ENCODE measurements around the gene OR6X1.

OR6X1 gene

DNA sequence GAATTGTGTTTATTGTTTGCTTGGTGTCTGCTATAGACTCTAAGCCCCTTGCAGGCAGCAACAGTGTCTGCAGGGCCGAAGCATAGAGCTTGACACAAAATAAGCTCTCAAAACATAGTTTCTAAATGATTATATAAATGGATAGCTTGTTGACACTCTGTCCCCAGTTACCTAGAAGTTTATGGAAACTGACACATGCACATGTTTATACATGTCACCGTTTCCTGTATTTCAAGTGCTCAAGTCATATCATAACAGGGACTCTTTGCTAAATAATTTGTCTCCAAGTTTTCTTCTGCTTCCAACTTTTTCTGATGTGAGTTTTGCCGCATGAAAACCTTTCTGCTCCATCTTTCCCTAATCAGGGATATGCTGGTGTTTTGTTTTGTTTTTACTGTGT, 3.7 kb upstream of the OR6X1 start:
- Histone ChIP-seq H3K36me3 (ENCODE audit: control insufficient read depth in 1 of 2, insufficient read depth in 2 of 2, low read depth in 1 of 2, low read length in 2 of 2) (no peaks in the 10 kb centered on the region), H2AFZ (ENCODE audit: low read depth, low read length) (no peak overlapping the region), H2AK5ac (ENCODE audit: low read length, severe bottlenecking) (no peak overlapping the region), H3K4me3 (ENCODE audit: insufficient read depth in 1 of 2, low read depth in 1 of 2, low read length in 2 of 2) (no peak overlapping the region), H3K9ac (ENCODE audit: low read length) (no peak overlapping the region), H2BK120ac (ENCODE audit: low read depth, low read length) (no peak overlapping the region), H3K23ac (ENCODE audit: low read length in 2 of 2) (no peak overlapping the region), H3K4ac (ENCODE audit: low read depth in 1 of 2, low read length in 2 of 2) (no peak overlapping the region), H3K4me2 (ENCODE audit: low read length, poor library complexity, severe bottlenecking) (no peak overlapping the region), H3K18ac (ENCODE audit: low read depth in 1 of 2, low read length in 2 of 2) (no peak overlapping the region), H3K27me3 (ENCODE audit: control insufficient read depth in 1 of 2, insufficient read depth in 1 of 2, low read length in 2 of 2) (peaks cover 0 to 6% of the 10 kb centered on the region in 2 experiments), H3K14ac (ENCODE audit: low read length in 2 of 2) (no peak overlapping the region), H3K79me1 (replicated peaks; ENCODE audit: low read length, poor library complexity, severe bottlenecking) (no peaks in the 10 kb centered on the region), H3K4me1 (ENCODE audit: control insufficient read depth, insufficient read depth, low read depth, low read length) (no peaks in the 10 kb centered on the region), H2BK12ac (ENCODE audit: low read length in 2 of 2) (no peak overlapping the region), H4K91ac (ENCODE audit: low read length) (no peak overlapping the region), H3K9me3 (ENCODE audit: control insufficient read depth, low read length) (peaks cover 12% of the 10 kb centered on the region), H4K8ac (ENCODE audit: low read length) (no peak overlapping the region), H3K27ac (ENCODE audit: low read length, poor library complexity, severe bottlenecking) (no peak overlapping the region), H2BK5ac (ENCODE audit: low read depth, low read length, poor library complexity, severe bottlenecking) (no peak overlapping the region), H2BK15ac (ENCODE audit: low read depth, poor library complexity, severe bottlenecking) (no peak overlapping the region)
- DNase-seq = no peak
- WGBS = 81% methylated on average over 1 of the region's 3 CpGs

DNA sequence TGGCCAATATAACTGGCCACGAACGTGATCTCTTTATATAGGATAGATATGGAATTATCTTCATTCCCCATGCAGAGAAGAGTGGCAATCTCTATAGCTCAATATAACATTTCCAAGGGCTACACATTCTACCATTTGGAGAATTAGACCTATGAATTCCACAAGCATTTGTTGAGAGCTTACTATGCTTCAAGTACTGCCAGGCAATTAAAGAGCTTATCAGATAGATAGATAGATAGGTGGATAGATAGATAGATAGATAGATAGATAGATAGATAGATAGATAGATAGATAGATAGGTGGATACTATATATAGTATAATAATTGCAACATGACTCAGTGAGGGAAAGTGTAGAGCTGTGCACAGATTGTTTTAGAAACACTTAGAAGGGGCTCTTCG, 1.5 kb upstream of the OR6X1 start:
- no peak overlapping the region for H2AK5ac ChIP-seq (ENCODE audit: low read length, severe bottlenecking)

DNA sequence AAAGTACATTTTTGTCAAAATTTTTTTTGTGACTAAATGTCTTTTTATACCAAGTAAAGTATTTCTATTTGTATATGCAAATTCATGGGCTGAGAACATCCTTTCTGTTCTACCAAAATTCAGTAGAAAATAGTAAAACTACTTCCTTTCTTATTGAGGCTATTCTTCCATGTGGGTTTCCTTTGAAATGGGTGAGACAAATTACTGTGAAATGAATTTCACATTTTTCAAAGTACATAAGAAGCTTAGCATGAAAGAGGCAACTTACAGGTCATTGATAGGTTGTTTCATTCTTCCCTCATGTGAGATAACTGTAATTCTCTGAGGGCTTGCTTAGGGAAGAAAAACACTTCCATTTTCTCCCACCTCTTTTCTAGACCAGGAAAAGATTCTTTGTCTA, 1.0 kb upstream of the OR6X1 start:
- Histone ChIP-seq H3K18ac (ENCODE audit: low read depth in 1 of 2, low read length in 2 of 2) (no peak overlapping the region), H2BK120ac (ENCODE audit: low read depth, low read length) (no peak overlapping the region), H3K27me3 (ENCODE audit: control insufficient read depth in 1 of 2, insufficient read depth in 1 of 2, low read length in 2 of 2) (peaks cover 0 to 6% of the 10 kb centered on the region in 2 experiments), H3K4ac (ENCODE audit: low read depth in 1 of 2, low read length in 2 of 2) (no peak overlapping the region), H3K23ac (ENCODE audit: low read length in 2 of 2) (no peak overlapping the region), H3K79me1 (replicated peaks; ENCODE audit: low read length, poor library complexity, severe bottlenecking) (no peaks in the 10 kb centered on the region), H3K4me2 (ENCODE audit: low read length, poor library complexity, severe bottlenecking) (no peak overlapping the region), H2BK12ac (ENCODE audit: low read length in 2 of 2) (no peak overlapping the region), H3K9me3 (ENCODE audit: control insufficient read depth, low read length) (no peaks in the 10 kb centered on the region), H2BK5ac (ENCODE audit: low read depth, low read length, poor library complexity, severe bottlenecking) (no peak overlapping the region), H3K27ac (ENCODE audit: low read length, poor library complexity, severe bottlenecking) (no peak overlapping the region), H4K91ac (ENCODE audit: low read length) (no peak overlapping the region), H3K4me1 (ENCODE audit: control insufficient read depth, insufficient read depth, low read depth, low read length) (no peaks in the 10 kb centered on the region), H2AK5ac (ENCODE audit: low read length, severe bottlenecking) (no peak overlapping the region), H4K8ac (ENCODE audit: low read length) (no peak overlapping the region), H2AFZ (ENCODE audit: low read depth, low read length) (no peak overlapping the region), H2BK15ac (ENCODE audit: low read depth, poor library complexity, severe bottlenecking) (no peak overlapping the region), H3K9ac (ENCODE audit: low read length) (no peak overlapping the region), H3K14ac (ENCODE audit: low read length in 2 of 2) (no peak overlapping the region), H3K4me3 (ENCODE audit: insufficient read depth in 1 of 2, low read depth in 1 of 2, low read length in 2 of 2) (no peak overlapping the region), H3K36me3 (ENCODE audit: control insufficient read depth in 1 of 2, insufficient read depth in 2 of 2, low read depth in 1 of 2, low read length in 2 of 2) (no peaks in the 10 kb centered on the region)
- no peak for DNase-seq

More for the DNA sequence above, 1.5 kb upstream of the OR6X1 start:
- H2BK5ac ChIP-seq (ENCODE audit: low read depth, low read length, poor library complexity, severe bottlenecking) = no peak overlapping the region
- no peak overlapping the region for H4K91ac ChIP-seq (ENCODE audit: low read length)
- no peak overlapping the region for H2AFZ ChIP-seq (ENCODE audit: low read depth, low read length)
- no peak overlapping the region for H3K23ac ChIP-seq (ENCODE audit: low read length in 2 of 2)
- no peak overlapping the region for H3K14ac ChIP-seq (ENCODE audit: low read length in 2 of 2)
- H3K36me3 ChIP-seq (ENCODE audit: control insufficient read depth in 1 of 2, insufficient read depth in 2 of 2, low read depth in 1 of 2, low read length in 2 of 2) = no peaks in the 10 kb centered on the region
- H3K9ac ChIP-seq (ENCODE audit: low read length) = no peak overlapping the region
- H3K9me3 ChIP-seq (ENCODE audit: control insufficient read depth, low read length) = no peaks in the 10 kb centered on the region
- no peaks in the 10 kb centered on the region for H3K4me1 ChIP-seq (ENCODE audit: control insufficient read depth, insufficient read depth, low read depth, low read length)
- no peak overlapping the region for H3K27ac ChIP-seq (ENCODE audit: low read length, poor library complexity, severe bottlenecking)
- WGBS = 92% methylated on average over 3 of the region's 3 CpGs
- H3K79me1 ChIP-seq (replicated peaks; ENCODE audit: low read length, poor library complexity, severe bottlenecking) = no peaks in the 10 kb centered on the region
- H3K4ac ChIP-seq (ENCODE audit: low read depth in 1 of 2, low read length in 2 of 2) = no peak overlapping the region
- no peak overlapping the region for H3K4me3 ChIP-seq (ENCODE audit: insufficient read depth in 1 of 2, low read depth in 1 of 2, low read length in 2 of 2)
- H3K18ac ChIP-seq (ENCODE audit: low read depth in 1 of 2, low read length in 2 of 2) = no peak overlapping the region
- no peak overlapping the region for H3K4me2 ChIP-seq (ENCODE audit: low read length, poor library complexity, severe bottlenecking)
- no peak overlapping the region for H2BK12ac ChIP-seq (ENCODE audit: low read length in 2 of 2)
- H3K27me3 ChIP-seq (ENCODE audit: control insufficient read depth in 1 of 2, insufficient read depth in 1 of 2, low read length in 2 of 2) = peaks cover 0 to 6% of the 10 kb centered on the region in 2 experiments
- H2BK120ac ChIP-seq (ENCODE audit: low read depth, low read length) = no peak overlapping the region
- no peak overlapping the region for H2BK15ac ChIP-seq (ENCODE audit: low read depth, poor library complexity, severe bottlenecking)
- DNase-seq = no peak
- H4K8ac ChIP-seq (ENCODE audit: low read length) = no peak overlapping the region

DNA sequence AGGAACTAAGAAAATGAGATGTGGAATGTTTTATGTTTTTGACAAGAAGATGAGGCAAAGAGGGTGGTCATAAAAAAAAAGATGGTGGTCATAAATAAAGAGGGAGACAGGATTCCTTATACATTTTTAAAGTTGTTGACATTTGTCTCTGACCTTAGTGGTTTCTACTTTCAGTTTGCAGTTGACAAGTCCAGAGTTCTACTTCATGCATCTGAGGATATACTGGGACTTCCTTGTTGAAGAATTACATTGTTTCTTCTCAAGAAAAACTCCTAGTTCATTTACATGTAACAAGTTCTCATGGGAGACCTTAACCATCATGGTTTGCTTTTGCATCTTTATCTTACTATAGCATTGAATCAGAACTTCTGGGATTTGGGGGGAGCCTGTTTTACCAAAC, 1.2 kb downstream of the OR6X1 start:
- peaks cover 3% of the 10 kb centered on the region for H3K9me3 ChIP-seq (ENCODE audit: control insufficient read depth, low read length)
- H2BK15ac ChIP-seq (ENCODE audit: low read depth, poor library complexity, severe bottlenecking) = no peak overlapping the region
- no peak overlapping the region for H3K23ac ChIP-seq (ENCODE audit: low read length in 2 of 2)
- no peak overlapping the region for H2BK120ac ChIP-seq (ENCODE audit: low read depth, low read length)
- H3K18ac ChIP-seq (ENCODE audit: low read depth in 1 of 2, low read length in 2 of 2) = no peak overlapping the region
- peaks cover 3 to 6% of the 10 kb centered on the region in 2 experiments for H3K27me3 ChIP-seq (ENCODE audit: control insufficient read depth in 1 of 2, insufficient read depth in 1 of 2, low read length in 2 of 2)
- no peak overlapping the region for H3K4me2 ChIP-seq (ENCODE audit: low read length, poor library complexity, severe bottlenecking)
- H2BK5ac ChIP-seq (ENCODE audit: low read depth, low read length, poor library complexity, severe bottlenecking) = no peak overlapping the region
- H3K4ac ChIP-seq (ENCODE audit: low read depth in 1 of 2, low read length in 2 of 2) = no peak overlapping the region
- no peak overlapping the region for H2BK12ac ChIP-seq (ENCODE audit: low read length in 2 of 2)
- H3K27ac ChIP-seq (ENCODE audit: low read length, poor library complexity, severe bottlenecking) = no peak overlapping the region
- no peak overlapping the region for H2AFZ ChIP-seq (ENCODE audit: low read depth, low read length)
- DNase-seq = no peak
- H3K4me3 ChIP-seq (ENCODE audit: insufficient read depth in 1 of 2, low read depth in 1 of 2, low read length in 2 of 2) = no peak overlapping the region
- H4K8ac ChIP-seq (ENCODE audit: low read length) = no peak overlapping the region
- H3K36me3 ChIP-seq (ENCODE audit: control insufficient read depth in 1 of 2, insufficient read depth in 2 of 2, low read depth in 1 of 2, low read length in 2 of 2) = no peaks in the 10 kb centered on the region
- no peaks in the 10 kb centered on the region for H3K79me1 ChIP-seq (replicated peaks; ENCODE audit: low read length, poor library complexity, severe bottlenecking)
- no peak overlapping the region for H4K91ac ChIP-seq (ENCODE audit: low read length)
- H2AK5ac ChIP-seq (ENCODE audit: low read length, severe bottlenecking) = no peak overlapping the region
- H3K9ac ChIP-seq (ENCODE audit: low read length) = no peak overlapping the region
- H3K14ac ChIP-seq (ENCODE audit: low read length in 2 of 2) = no peak overlapping the region
- no peaks in the 10 kb centered on the region for H3K4me1 ChIP-seq (ENCODE audit: control insufficient read depth, insufficient read depth, low read depth, low read length)
